Stimulated activated CD4-positive, alpha-beta T cell treated with anti-CD3 and anti-CD28 coated beads, Interleukin-12 subunit alpha, Interleukin-12 subunit beta, amount 100 ng/mL, for 24 hours (primary cell): ENCODE data around the gene RFFL.

Experiments used
- DNase-seq, 2 experiments: peaks; one replicate each; pipeline ENCODE4 v3.0.0-alpha.2; 2020; ENCODE audit warnings: low read depth in 2 of 2

The RFFL gene

DNA sequence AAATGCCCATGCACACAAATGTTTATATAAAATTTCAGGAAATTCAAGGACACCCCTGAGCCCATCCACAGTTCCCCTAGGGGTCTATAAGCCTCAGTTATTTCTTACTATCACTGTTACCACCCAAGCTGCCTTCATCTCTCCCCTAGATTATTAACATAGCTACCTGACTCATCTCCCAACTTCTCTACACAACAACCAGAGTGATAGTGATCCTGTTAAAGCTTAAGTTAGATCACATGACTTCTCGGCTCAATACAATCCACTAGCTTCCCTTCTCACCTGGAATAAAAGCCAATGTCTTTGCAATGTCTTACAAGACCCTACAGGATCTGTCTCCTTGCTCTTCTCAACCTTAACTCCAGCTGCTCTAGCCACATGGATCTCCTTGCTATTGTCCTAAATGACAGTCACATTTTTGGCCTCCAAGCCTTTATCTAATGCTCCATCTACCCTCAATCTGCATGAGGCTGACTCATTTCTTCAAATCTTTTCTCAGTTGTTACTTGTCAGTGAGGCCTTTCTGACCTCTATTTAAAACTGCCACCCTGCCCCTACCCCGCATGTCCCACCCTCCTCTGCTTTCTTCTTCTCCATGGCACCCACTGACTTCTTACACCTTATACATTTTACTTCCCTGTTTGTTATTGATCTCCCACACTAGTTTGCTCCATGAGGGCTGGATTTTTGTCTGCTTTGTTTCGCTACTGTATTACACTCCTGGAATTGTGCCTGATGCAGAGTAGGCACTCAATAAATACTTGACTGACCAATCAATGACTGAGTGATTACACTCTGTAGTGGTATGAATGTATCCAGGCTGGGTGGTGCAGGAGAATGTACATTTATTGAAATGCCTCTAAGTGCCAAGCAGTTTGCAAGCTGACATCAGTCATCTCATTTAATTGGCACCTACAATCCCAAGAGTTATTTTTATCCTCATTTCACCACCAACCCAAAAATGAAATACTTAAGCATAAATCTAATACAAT lies 88.4 kb downstream of the RFFL start:
- no peak for DNase-seq

DNA sequence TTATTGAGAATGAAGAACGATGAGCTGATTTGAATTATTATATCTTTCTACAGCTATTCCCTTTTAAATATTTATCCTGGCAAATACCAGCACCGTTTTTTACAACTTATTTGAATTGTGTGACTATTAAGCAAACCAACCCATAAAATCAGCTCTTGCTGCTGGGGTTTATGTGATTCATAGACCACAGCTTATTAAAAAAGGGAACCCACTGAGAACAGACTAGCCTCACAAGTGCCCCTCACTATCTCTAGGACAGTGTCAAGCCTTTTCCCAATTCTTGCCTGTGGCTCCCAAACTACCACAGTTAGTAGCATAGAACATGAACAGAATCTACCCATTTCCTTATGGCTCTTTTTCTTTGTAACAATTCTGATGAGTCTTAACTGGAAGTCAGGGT lies 89.3 kb downstream of the RFFL start:
- no peak for DNase-seq

DNA sequence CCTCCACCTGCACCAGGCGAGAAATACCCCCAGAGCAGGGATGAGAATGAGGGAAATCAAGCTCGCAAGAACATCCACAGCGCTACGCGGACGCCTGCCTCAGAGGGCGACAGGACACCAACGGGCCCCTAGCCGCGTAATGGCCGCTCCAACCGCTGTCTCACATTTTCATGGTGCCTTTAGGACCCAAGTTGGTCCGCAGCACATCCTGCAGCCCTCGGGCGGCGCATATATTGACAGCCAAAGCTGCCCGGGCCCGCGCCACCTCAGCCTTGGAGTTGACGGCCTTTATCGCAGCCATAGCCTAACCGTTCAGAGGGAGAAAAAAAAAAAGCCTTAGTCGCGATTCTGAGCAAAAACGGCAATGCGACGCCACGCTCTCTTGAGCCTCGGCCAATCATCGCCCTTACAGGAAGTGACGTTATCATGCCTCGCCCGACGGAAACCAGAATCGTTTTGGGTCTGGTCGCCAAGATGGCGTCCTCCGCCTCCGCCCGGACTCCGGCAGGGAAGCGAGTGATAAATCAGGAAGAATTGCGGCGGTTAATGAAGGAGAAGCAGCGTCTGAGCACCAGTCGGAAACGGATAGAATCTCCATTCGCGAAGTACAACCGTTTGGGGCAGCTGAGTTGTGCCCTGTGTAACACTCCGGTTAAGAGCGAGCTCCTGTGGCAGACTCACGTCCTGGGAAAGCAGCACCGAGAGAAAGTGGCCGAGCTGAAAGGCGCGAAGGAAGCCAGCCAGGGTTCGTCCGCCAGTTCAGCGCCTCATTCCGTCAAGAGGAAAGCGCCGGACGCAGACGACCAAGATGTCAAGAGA lies 102.2 kb downstream of the RFFL start, which contains the start of the genes CCT6B and ZNF830:
TSS of gene CCT6B (minus strand) at position 368 of the 819 bp plus-strand sequence. CDS start at position 301, 67 bp downstream.
TSS of gene ZNF830 (plus strand) at position 448 of the 819 bp plus-strand sequence. CDS start at position 475, 27 bp downstream.
- peak; percentile 82 to 85 for DNase-seq

DNA sequence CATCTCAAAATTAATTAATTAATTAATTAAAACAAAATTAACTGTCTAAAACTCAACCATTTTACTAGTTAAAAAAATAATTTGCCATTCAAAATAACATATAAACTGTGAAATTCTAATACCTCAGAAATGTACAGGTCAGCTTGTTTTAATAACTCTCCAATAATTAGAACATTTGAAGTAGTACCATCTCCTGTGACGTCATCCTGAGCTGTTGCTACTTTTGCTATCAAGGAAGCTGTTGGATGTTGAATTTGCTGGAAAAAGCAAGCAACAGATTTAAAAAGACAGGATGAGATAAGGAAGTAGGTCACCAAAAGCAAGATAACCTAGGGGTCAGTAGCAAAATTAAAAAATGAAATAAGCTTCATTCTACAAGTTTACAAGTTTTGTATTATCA lies 105.1 kb downstream of the RFFL start:
- DNase-seq = no peak
